Bone marrow (tissue), 2 donors: Measurements from ENCODE around the gene CCDC97.
A peak's percentile ranks its signal among the peaks of the same experiment; 100 is the strongest.

ENCODE experiments used
- DNase-seq, 2 donors: peaks; one replicate each; lab custom pipeline; 2025; lab: John Stamatoyannopoulos, UW

Gene CCDC97

GRCh38 chr19:41320185-41320518 is 10.2 kb downstream of the CCDC97 start:
- no peak for DNase-seq

DNA sequence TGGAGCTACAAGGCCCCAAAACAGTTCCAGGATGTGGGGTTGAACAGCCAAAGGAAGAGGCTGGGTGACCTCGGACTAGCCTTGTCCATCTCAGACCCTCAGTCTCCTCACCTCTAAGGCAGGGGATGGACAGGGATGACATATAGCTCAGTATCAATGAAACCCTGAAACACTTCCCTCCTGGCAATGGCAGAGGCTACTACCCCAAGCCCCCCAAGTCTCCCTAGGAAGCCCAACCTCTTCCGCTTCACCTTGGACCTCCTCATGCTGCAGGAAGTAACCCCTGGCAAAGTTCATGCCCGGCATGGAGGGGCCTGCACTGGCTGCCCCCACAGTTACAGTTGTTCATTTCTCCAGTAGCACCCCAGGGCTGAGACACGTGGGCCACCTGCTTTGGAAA is 10.6 kb downstream of the CCDC97 start:
- DNase-seq = no peak

DNA sequence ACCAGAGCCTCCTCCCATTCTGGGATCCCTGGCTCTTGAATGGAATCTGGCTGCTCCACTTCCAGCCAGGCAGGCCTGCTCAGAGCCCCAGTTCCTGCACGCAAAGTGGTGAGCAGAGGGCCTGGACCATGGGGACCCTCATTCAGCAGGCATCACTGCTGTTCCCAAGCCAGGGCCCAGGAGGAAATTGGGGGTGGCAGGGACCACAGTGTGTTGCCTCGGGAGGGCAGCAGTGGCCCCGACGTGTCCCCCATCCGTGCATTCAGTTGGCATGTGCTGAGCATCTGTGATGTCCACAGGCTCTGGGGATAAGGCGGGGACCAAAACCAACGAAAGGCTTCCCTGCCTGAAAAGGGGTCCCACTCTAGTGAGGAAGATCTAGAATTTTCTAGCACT is 11.2 kb downstream of the CCDC97 start:
- no peak for DNase-seq

GRCh38 chr19:41321600-41322270 is 11.8 kb downstream of the CCDC97 start:
- no peak for DNase-seq

DNA sequence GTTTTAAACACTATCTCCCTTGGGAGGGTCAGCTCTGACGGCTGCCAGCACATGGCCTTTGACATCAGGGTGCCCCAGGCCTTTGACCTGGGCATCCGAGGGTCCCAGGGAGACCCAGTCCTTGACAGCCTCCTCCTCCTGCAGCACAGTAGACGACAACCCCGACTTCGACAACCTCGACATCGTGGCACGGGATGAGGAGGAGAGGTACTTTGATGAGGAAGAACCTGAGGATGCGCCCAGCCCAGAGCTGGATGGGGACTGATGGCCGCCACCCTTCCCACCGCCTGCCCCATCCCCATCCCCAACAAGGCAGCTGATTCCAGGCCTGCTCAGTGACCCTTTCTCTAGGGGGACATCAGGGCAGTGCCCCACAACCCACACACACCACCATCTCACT is 12.5 kb downstream of the CCDC97 start:
- no peak for DNase-seq

DNA sequence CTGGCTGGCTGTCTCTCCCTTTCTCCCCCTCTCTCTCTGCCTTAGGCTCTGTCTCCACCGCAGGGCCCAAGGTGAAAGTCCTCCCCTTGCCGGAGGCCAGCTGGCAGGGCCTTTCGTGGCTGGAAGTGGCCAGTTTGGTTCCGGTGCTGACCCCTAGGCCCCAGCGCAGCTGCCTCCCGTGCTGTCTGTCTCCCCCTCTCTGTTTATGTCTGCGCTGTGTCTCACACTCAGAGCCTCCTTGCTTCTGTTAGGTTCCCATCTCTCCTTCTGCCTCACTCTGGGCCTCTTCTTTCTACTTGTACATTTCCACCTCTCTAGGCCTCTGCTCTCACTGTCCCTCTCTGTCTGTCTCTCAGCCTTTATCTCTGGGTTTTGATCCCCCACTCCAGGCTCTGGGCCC is 13.1 kb downstream of the CCDC97 start:
- no peak for DNase-seq

- DNase-seq = peak in 1 of 2 donors; percentile 93
Measured at GRCh38 chr19:41323430-41324125, 13.6 kb downstream of the CCDC97 start.

DNA sequence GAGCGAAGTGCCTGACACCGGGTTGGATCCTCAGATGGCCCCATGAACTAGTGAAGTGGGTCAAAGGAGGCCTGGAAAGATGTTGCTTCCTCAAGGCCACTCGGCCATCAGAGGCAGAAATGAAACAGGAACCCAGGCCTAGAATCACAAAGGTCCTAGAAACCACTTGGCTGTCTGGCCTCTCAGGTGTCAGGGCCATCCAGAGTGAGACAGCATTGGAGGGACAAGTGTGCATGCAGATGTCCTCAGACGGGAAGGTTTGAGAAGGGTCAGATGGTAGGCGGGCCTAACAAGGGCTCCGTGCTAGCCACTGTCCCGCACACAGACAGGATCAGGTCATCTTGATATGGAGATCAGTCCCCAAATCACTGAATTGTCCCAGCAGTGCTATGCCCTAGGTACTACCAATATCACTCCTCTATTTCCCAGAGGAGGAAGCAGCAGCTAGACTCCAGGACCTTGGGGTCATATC is 14.3 kb downstream of the CCDC97 start:
- DNase-seq = no peak

DNA sequence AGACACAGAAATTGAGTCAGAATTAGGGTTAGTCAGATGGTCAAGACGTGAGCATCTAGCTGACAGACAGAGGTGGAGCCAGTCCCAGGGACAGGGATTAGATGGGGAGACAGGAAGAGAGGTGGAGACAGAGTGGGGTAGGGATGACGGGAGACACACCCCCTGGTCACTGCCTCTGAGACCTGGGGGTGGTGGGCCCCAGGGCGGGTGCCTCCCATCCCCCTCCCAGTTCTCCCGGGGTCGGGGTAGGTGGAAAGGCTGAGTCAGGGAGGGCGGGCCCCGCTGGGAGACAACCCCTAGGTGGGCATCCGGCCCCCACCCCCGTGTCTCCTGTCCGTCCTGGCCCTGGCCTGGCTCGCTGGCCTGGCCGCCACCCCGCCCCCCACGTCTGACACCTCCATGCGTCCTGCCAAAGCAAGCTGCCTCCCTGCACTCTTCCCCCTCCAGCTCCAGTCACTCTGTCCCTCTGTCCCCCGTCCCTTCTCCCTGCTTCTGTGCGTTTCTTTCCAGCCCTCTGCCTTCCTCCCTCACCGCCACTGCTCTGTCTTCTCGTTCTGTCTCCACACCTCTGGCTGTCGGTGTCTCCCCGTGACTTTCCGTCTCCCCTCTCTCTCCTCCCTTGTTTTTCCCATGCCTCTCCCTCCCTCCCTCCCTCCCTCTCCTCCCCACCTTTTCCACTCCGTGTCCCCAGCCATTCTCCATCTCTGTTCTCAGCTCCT is 15.1 kb downstream of the CCDC97 start:
- DNase-seq = no peak

GRCh38 chr19:41325640-41325946 is 15.6 kb downstream of the CCDC97 start:
- DNase-seq = no peak

DNA sequence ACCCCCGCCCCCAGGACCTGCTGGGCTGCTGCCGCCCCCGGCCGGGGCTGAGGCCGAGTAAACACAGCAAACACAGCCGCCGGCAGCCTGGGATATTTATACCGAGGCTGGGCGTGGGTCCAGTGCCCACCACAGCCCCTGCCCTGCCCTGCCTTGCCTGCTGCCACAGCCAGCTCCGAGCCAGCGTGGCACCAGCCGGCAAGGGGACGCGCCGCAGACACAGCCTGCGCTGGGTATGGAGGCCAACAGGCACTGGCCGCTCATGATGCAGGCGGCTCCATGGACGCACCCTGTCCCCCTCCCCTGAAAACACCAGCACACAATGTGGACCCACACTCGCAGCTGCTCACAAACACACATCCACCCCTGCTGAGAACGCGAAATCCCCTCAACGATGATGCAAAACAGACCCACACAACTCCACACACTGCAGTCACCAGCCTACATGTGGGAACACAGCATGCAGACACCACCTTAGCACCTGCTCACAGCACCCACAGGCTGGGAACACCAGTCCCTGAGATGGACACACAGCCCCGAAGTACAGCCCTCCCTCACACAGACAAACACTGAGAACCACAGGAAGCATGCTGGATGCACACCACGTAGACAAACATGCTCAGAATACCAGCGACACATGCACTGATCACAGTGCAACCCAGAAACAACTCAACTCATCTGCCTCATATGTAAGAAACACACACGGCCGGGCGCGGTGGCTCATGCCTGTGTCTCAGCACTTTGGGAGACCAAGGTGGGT is 16.2 kb downstream of the CCDC97 start:
- no peak for DNase-seq

DNA sequence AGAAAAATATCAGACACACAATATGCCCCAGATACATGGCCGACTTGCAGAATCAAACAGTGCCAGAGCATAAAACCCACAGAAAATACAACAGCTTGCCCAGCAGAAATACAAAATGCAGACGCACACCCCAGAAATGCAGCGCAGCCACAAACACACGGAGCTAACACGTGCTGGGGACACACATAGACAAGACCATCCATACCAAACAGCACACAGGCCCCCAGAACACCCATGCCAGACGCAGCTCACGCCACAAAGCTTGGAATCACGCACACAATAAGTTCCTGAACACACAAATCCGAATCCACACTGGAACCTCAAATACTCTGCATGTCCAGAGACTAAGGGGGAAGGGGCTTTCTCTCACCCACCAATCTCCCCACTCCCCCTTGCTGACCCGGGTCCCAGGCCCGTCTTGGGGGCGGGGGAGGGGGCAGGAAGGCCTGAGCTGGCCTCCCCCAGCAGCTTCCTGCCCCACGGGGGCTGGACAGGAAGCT is 17.2 kb downstream of the CCDC97 start:
- DNase-seq = no peak

- peak; percentile 71 to 73 for DNase-seq
Measured at GRCh38 chr19:41327576-41328156, 17.7 kb downstream of the CCDC97 start.

DNA sequence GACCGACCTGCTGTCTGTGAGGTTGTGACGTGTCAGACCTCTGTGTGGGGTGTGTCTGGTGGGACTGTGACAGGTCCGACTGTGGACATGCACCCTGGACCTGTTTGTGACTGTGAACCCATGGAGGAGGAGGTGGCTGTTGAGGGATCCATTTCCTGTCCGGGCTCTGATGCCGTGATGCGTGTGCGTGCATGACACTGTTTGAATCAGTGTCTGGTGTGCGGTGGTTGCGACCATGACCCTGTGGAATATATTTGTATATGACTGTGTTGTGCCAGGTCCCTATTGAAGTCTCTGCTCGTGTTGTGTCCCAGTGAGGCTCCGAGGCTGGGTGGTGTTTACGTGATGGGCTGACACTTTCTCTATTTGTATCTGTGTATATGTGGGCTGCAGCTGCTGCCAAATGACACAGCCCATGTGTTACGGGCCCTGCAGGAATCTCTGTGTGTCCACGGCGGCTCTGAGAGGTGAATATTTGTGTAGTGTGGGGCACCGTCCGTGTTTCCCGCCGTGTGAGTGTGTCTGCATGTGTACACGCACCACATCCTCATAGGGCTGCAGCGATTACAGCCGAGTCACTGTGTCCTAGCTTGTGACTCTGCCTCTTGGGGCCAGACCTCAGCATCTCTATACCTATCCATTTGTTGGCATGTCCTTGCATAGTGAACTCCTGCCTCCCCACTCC is 18.3 kb downstream of the CCDC97 start:
- DNase-seq = peak in 1 of 2 donors; percentile 64

DNA sequence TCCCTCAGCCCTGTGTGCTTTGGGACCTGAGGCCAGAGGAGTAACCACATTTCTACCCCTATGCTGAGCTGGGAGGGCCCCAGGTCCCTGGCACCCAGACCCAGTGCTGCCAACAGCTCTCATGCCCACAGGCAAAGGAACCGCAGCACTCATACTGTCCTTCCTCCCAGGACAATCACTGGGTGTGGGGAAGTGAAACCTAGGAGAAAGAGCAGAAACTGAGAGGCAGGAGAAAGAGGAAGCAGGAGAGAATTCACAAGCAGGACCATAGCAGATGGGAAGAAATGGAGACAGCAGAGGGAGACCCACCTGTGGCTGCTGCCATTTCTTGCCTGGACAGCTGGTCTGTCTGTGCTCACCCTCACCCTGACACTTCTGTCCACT is 18.9 kb downstream of the CCDC97 start:
- peak; percentile 46 to 62 for DNase-seq

GRCh38 chr19:41330481-41330880 is 20.5 kb downstream of the CCDC97 start:
- DNase-seq = no peak

DNA sequence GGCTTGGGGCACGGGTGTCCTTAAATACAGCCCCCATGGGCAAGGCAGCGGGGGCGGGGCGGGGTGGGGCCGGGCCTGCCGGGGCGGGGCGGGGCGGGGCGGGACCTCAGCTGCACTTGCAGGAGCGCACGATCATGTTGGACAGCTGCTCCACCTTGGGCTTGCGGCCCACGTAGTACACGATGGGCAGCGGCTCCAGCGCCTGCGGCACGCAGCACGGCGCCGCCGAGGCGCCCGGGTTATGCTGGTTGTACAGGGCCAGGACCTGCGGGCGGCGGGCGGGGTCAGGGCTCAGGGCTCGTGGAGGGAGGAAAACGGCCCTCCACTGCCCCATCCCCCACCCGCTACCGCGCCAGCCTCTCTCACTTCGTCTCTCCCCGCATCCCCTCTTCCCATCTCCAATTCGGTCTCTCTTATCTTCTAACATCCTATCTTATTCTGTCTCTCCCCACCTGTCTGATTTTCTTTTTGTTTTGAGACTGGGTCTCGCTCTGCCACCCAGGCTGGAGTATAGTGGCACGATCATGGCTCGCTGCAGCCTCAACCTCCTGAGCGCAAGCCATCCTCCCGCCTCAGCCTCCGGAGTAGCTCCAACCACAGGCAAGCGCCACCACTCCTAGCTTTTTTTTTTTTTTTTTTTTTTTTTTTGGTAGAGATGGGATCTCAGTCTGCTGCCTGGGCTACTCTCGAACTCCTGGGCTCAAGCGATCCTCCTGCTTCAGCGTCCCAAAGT is 21.1 kb downstream of the CCDC97 start:
- DNase-seq = no peak

DNA sequence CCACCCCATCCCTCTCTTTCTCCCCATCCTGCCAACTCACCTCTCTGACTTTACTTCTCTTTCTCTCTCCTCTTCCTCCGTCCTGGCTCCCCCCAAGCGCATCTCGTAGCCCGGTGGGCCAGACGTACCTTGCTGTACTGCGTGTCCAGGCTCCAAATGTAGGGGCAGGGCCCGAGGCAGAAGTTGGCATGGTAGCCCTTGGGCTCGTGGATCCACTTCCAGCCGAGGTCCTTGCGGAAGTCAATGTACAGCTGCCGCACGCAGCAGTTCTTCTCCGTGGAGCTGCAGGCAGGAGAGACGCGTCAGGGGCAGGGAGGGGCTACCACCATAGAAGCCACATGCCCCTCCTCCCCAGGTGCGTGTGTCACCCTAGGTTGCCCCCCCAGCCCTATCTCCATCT is 22.0 kb downstream of the CCDC97 start:
- DNase-seq = no peak

DNA sequence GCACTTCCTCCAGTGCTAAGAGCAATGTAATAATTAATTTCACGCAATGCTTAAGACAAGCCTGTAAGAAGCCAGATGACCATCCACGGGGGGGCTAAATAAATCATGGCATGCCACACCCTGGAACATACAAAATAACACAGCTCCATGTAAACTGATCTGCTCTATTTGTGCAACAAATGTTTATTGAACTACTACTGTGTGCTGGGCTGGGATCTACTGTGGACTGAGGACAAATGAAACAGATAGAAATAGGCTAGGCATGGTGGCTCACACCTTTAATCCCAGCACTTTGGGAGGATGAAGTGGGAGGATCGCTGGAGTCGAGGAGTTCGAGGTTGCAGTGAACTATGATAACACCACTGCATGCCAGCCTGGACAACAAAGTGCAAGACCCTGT is 22.5 kb downstream of the CCDC97 start:
- DNase-seq = no peak

DNA sequence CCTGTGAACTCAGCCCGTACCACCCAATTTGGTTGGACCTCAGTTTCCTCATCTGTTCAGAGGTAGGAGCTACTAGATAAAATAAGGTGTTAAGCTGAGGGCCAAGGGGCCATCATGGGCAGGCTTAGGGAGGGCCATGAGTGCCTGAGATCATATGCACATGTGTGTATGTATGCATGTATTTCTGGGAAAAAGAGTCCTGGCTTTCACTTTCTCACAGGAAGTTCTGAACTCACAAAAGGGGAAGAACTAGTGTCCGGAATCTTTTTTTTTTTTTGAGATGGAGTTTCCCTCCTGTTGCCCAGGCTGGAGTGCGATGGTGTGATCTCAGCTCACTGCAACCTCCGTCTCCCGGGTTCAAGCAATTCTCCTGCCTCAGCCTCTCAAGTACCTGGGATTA is 24.8 kb downstream of the CCDC97 start:
- peak in 1 of 2 donors; percentile 56 for DNase-seq

DNA sequence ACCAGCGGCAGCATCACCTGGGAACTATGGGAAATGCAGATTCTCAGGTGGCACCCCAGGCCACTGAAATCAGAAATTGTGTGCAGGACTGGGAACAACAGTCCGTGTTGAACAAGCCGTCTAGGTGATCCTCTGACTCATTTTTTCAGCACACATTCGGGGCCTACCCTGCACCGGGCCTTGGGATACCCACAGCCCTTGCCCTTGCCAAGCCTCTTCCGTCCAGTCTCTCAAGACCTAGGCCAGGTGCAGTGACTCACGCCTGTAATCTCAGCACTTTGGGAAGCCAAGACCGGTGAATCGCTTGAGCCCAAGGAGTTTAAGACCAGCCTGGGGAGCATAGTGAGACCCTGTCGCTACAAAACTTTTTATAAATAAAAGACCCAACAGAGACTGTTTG is 25.5 kb downstream of the CCDC97 start:
- no peak for DNase-seq
